Smooth muscle cell (in vitro differentiated cells): ENCODE measurements around the gene ADGRB2. TPM values are rescaled to one million over a fixed set of nuclear protein-coding genes. Genes with fewer than 3 reads are reported as not detected.

Experiments
- DNase-seq: peaks from one replicate; lab custom pipeline; 2025; ENCODE audit not compliant: unreplicated experiment; lab: John Stamatoyannopoulos, UW
- H2AFZ ChIP-seq: fragments of 200-600 bp; sonication (generic); 2 replicates; pipeline ENCODE4 v1.6.0; 2016; ENCODE audit warnings: antibody characterized with exemption, low read depth, mild to moderate bottlenecking
- H3F3A ChIP-seq: fragments of 200-600 bp; sonication (generic); 2 replicates; pipeline ENCODE4 v1.6.0; 2017; ENCODE audit warnings: antibody characterized with exemption, low read depth
- H3K27ac ChIP-seq: fragments of 200-600 bp; sonication (generic); 2 replicates; pipeline ENCODE4 v1.5.1; 2016; ENCODE audit warnings: low read depth, mild to moderate bottlenecking
- H3K27me3 ChIP-seq: fragments of 200-600 bp; sonication (generic); 2 replicates; pipeline ENCODE4 v1.6.1; 2016; ENCODE audit warnings: low read depth, mild to moderate bottlenecking
- H3K36me3 ChIP-seq: fragments of 200-600 bp; sonication (generic); 2 replicates; pipeline ENCODE4 v1.5.1; 2016; ENCODE audit warnings: low read depth
- H3K4me1 ChIP-seq: fragments of 200-600 bp; sonication (generic); 2 replicates; pipeline ENCODE4 v1.5.1; 2016; ENCODE audit warnings: low read depth
- H3K4me2 ChIP-seq: fragments of 200-600 bp; sonication (generic); 2 replicates; pipeline ENCODE4 v1.6.0; 2016; ENCODE audit warnings: mild to moderate bottlenecking
- H3K4me3 ChIP-seq: fragments of 200-600 bp; sonication (generic); 2 replicates; pipeline ENCODE4 v1.5.1; 2016; ENCODE audit warnings: mild to moderate bottlenecking
- H3K79me2 ChIP-seq: fragments of 200-600 bp; sonication (generic); 2 replicates; pipeline ENCODE4 v1.6.0; 2016; ENCODE audit warnings: low read depth, mild to moderate bottlenecking
- H3K9ac ChIP-seq: fragments of 200-600 bp; sonication (generic); 2 replicates; pipeline ENCODE4 v1.6.0; 2016; ENCODE audit warnings: low read depth
- H3K9me3 ChIP-seq: fragments of 200-600 bp; sonication (generic); replicated peaks from 2 replicates; pipeline ENCODE4 v1.5.1; 2016; ENCODE audit warnings: low read depth
- H4K20me1 ChIP-seq: fragments of 200-600 bp; sonication (generic); 2 replicates; pipeline ENCODE4 v1.6.0; 2016; ENCODE audit warnings: low read depth
- WGBS: methylation state at CpG from one replicate; pipeline ENCODE4 v1.1.7; 2016; ENCODE audit warnings: low lambda C conversion rate; 5-methylcytosine and 5-hydroxymethylcytosine counted together
- polyA plus RNA-seq: library from polyadenylated mRNA; unstranded; fragments of >200 nt; fragmentation: Nextera tagmentation; extraction: Ambion mirVana; gene quantifications from 2 replicates; pipeline ENCODE4 v1.2.1, GENCODE V29; 2016
- total RNA-seq: library from RNA; depleted of rRNA; stranded (reverse); fragments of >200 nt; gene quantifications from 2 replicates; pipeline ENCODE4 v1.2.3, GENCODE V29; 2014
- TF ChIP-seq, protein P1 (sequence below): fragments of 200-600 bp; sonication (generic); IDR thresholded peaks from 2 replicates; pipeline ENCODE4 v1.5.1; 2017; ENCODE audit warnings: borderline replicate concordance, mild to moderate bottlenecking, antibody characterized with exemption; ENCODE audit not compliant: insufficient read depth, poor library complexity, severe bottlenecking

The ADGRB2 gene
- total and polyA plus RNA-seq, 2 experiments from 2014 or later: 8.8 to 9.4 TPM

DNA sequence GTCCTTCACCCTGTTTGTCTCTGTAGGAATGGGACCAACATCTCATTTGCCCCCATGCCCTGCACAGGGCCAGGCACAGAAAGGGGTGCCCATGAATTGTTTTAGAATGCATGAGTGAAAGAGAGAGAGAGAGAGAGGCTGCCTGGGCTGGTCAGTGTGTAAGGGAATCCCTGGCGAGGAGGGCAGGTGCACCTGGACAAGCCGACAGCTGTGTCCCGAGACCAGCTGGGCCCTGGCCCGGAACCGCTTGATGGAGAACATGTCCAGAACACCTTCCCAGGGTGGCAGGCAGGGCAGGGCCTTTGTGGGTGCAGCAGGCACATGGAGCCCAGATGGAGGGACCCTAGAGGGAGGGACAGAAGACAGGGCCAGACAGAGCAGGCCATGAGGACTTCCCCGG lies 28.9 kb upstream of the ADGRB2 start:
- peaks cover 11% of the 10 kb centered on the region for H3K4me1 ChIP-seq
- no peaks in the 10 kb centered on the region for H3K36me3 ChIP-seq
- H3F3A ChIP-seq: peaks cover 11% of the 10 kb centered on the region
- H3K27ac ChIP-seq: no peak overlapping the region
- H3K27me3 ChIP-seq: no peaks in the 10 kb centered on the region
- H2AFZ ChIP-seq: no peak overlapping the region
- H4K20me1 ChIP-seq: peaks cover 20% of the 10 kb centered on the region
- H3K4me3 ChIP-seq: no peak overlapping the region
- no peak overlapping the region for H3K9ac ChIP-seq
- no peak overlapping the region for H3K4me2 ChIP-seq
- WGBS: 95% methylated on average over 6 of the region's 6 CpGs
- peaks cover 36% of the 10 kb centered on the region for H3K79me2 ChIP-seq
- TF ChIP-seq, protein P1, sequence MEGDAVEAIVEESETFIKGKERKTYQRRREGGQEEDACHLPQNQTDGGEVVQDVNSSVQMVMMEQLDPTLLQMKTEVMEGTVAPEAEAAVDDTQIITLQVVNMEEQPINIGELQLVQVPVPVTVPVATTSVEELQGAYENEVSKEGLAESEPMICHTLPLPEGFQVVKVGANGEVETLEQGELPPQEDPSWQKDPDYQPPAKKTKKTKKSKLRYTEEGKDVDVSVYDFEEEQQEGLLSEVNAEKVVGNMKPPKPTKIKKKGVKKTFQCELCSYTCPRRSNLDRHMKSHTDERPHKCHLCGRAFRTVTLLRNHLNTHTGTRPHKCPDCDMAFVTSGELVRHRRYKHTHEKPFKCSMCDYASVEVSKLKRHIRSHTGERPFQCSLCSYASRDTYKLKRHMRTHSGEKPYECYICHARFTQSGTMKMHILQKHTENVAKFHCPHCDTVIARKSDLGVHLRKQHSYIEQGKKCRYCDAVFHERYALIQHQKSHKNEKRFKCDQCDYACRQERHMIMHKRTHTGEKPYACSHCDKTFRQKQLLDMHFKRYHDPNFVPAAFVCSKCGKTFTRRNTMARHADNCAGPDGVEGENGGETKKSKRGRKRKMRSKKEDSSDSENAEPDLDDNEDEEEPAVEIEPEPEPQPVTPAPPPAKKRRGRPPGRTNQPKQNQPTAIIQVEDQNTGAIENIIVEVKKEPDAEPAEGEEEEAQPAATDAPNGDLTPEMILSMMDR: no peak
- no peaks in the 10 kb centered on the region for H3K9me3 ChIP-seq
- no peak for DNase-seq

DNA sequence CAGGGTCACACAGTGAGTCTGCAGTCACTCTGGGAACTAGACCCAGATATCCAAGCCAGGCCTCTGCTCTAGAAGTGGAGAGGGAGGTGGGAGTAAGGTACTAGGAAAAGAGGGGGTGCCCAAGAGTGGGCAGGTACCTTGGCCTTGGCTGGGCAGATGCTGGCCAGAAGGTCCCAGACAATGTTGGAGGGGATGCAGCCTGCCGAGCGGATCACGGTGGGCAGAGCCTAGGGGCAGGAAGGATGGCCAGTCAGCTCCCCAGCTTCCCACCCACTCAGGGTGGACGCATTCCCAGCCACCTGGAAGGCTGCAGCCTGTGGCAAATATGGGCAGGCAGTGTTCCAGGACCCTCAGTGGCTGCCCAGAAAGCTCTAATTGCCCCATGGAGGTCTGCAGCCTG lies 28.4 kb upstream of the ADGRB2 start:
- Histone ChIP-seq H3K4me1 (peaks cover 11% of the 10 kb centered on the region), H3K4me2 (no peak overlapping the region), H3K27ac (no peak overlapping the region), H3F3A (peaks cover 11% of the 10 kb centered on the region), H3K36me3 (no peaks in the 10 kb centered on the region), H3K9me3 (no peaks in the 10 kb centered on the region), H2AFZ (no peak overlapping the region), H4K20me1 (peaks cover 20% of the 10 kb centered on the region), H3K79me2 (peaks cover 30% of the 10 kb centered on the region), H3K9ac (no peak overlapping the region), H3K27me3 (no peaks in the 10 kb centered on the region), H3K4me3 (no peak overlapping the region)
- 94% methylated on average over 4 of the region's 4 CpGs for WGBS
- TF ChIP-seq, protein P1: no peak
- DNase-seq: no peak

GRCh38 chr1:31792116-31792515 lies 28.0 kb upstream of the ADGRB2 start:
- Histone ChIP-seq H2AFZ (no peak overlapping the region), H3F3A (peaks cover 11% of the 10 kb centered on the region), H4K20me1 (peaks cover 20% of the 10 kb centered on the region), H3K4me1 (peaks cover 7% of the 10 kb centered on the region), H3K27me3 (no peaks in the 10 kb centered on the region), H3K9me3 (no peaks in the 10 kb centered on the region), H3K27ac (no peak overlapping the region), H3K9ac (no peak overlapping the region), H3K4me3 (no peak overlapping the region), H3K79me2 (peaks cover 26% of the 10 kb centered on the region), H3K36me3 (no peaks in the 10 kb centered on the region), H3K4me2 (no peak overlapping the region)
- TF ChIP-seq, protein P1: no peak
- 93% methylated on average over 11 of the region's 11 CpGs for WGBS
- no peak for DNase-seq

- 95% methylated on average over 13 of the region's 13 CpGs for WGBS
- Histone ChIP-seq H3K79me2 (peaks cover 18% of the 10 kb centered on the region), H2AFZ (no peak overlapping the region), H3K4me2 (no peak overlapping the region), H3K27me3 (no peaks in the 10 kb centered on the region), H3F3A (peaks cover 11% of the 10 kb centered on the region), H4K20me1 (peaks cover 17% of the 10 kb centered on the region), H3K9ac (no peak overlapping the region), H3K27ac (no peak overlapping the region), H3K4me1 (peaks cover 6% of the 10 kb centered on the region), H3K36me3 (no peaks in the 10 kb centered on the region), H3K9me3 (no peaks in the 10 kb centered on the region), H3K4me3 (no peak overlapping the region)
- DNase-seq: no peak
- TF ChIP-seq, protein P1: no peak
These were observed 27.2 kb upstream of the ADGRB2 start for GRCh38 chr1:31791131-31791858.
